Measurements from ENCODE around the gene JADE1.

The JADE1 gene

DNA sequence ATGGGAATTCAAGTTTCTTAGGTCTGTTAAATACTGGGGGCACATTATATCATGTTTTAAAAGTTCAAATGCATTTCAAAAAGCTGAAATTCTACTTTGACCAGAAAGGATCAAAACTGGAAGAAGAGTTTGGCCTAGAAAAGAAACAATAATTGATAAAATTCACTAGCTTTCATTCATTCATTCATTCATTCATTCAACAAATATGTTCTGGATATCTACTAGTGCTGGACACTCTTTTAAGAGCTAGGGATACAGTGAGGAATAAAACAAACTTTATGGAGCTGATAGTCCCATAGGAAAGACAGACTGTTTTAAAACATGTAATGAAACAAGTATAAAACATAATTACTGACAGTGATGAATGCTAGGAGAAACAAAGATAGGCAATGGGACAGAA is 106.0 kb downstream of the JADE1 start:
- no peaks in the 10 kb centered on the region for H3K36me3 ChIP-seq (ENCODE audit: control insufficient read depth, insufficient read depth, low read length)
- H3K27me3 ChIP-seq (ENCODE audit: control insufficient read depth, insufficient read depth, low read length) = no peaks in the 10 kb centered on the region
- no peak for DNase-seq (ENCODE audit: low read depth, low spot score)
- H3K9me3 ChIP-seq (ENCODE audit: control insufficient read depth, insufficient read depth, low read length) = no peaks in the 10 kb centered on the region
- no peak overlapping the region for H3K4me3 ChIP-seq (ENCODE audit: low read length)
- H3K27ac ChIP-seq (ENCODE audit: low read length) = no peak overlapping the region
- H3K4me1 ChIP-seq (ENCODE audit: control insufficient read depth, insufficient read depth, low read length) = no peaks in the 10 kb centered on the region

DNA sequence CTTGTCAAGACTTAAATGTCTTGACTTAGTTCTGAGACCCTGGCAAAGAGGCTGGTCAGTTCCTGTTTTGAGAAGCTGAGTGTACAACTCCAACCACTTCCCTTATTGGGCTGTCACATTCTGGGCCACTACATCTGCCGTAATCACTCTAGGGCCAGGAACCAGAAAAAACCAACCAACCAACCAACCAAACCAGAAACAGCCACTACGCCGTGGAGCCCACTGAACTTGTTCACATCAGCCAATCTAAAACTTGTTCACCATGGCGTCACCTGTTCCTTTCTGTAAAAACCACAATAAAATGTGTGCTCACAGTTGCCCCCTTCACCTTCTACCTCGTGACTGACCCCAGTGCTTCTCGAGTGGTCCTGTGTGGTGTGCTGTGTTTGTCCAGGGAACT is 107.3 kb downstream of the JADE1 start:
- no peak for DNase-seq (ENCODE audit: low read depth, low spot score)
- no CpG with 5 or more reads among the region's 6 CpGs for WGBS (ENCODE audit: insufficient coverage, insufficient read length)
- H3K36me3 ChIP-seq (ENCODE audit: control insufficient read depth, insufficient read depth, low read length) = no peaks in the 10 kb centered on the region
- H3K27ac ChIP-seq (ENCODE audit: low read length) = no peak overlapping the region
- H3K4me1 ChIP-seq (ENCODE audit: control insufficient read depth, insufficient read depth, low read length) = no peaks in the 10 kb centered on the region
- no peaks in the 10 kb centered on the region for H3K9me3 ChIP-seq (ENCODE audit: control insufficient read depth, insufficient read depth, low read length)
- no peaks in the 10 kb centered on the region for H3K27me3 ChIP-seq (ENCODE audit: control insufficient read depth, insufficient read depth, low read length)
- H3K4me3 ChIP-seq (ENCODE audit: low read length) = no peak overlapping the region

DNA sequence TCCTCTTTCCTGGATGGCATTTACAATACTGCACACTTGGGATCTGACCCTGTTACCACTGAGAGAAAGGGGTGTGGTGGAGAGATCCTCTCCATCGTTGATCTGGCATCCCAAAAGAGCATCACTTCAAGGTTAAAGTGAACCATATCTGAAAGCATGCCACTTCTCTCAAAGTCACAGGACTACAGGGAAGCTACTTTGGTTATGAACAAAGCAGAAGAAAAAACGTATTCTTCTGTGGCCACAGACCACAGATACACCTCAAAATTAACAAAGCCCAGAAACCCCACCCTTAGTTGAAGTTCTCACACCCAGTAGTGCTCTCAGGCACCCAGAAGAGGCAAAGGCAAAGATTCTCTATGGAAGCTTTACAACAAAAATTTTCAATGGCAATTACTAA is 108.3 kb downstream of the JADE1 start:
- Histone ChIP-seq H3K36me3 (ENCODE audit: control insufficient read depth, insufficient read depth, low read length) (no peaks in the 10 kb centered on the region), H3K4me1 (ENCODE audit: control insufficient read depth, insufficient read depth, low read length) (no peaks in the 10 kb centered on the region), H3K27ac (ENCODE audit: low read length) (no peak overlapping the region), H3K27me3 (ENCODE audit: control insufficient read depth, insufficient read depth, low read length) (no peaks in the 10 kb centered on the region), H3K9me3 (ENCODE audit: control insufficient read depth, insufficient read depth, low read length) (no peaks in the 10 kb centered on the region), H3K4me3 (ENCODE audit: low read length) (no peak overlapping the region)
- WGBS (ENCODE audit: insufficient coverage, insufficient read length) = no CpG with 5 or more reads among the region's 2 CpGs
- DNase-seq (ENCODE audit: low read depth, low spot score) = no peak

DNA sequence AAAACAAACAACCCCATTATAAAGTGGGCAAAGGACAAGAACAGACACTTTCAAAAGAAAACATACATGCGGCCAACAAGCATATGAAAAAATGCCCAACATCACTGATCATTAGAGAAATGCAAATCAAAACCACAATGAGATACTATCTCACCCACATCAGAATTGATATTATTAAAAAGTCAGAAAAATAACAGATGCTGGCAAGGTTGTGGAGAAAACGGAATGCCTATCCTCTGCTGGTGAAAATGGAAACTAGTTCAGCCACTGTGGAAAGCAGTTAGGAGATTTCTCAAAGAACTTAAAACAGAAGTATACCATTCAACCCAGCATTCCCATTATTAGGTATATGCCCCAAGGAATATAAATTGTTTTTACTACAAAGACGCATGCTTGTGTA is 112.5 kb downstream of the JADE1 start:
- no peaks in the 10 kb centered on the region for H3K9me3 ChIP-seq (ENCODE audit: control insufficient read depth, insufficient read depth, low read length)
- no peaks in the 10 kb centered on the region for H3K4me1 ChIP-seq (ENCODE audit: control insufficient read depth, insufficient read depth, low read length)
- H3K4me3 ChIP-seq (ENCODE audit: low read length) = no peak overlapping the region
- no peak for DNase-seq (ENCODE audit: low read depth, low spot score)
- no peak overlapping the region for H3K27ac ChIP-seq (ENCODE audit: low read length)
- no CpG with 5 or more reads among the region's 3 CpGs for WGBS (ENCODE audit: insufficient coverage, insufficient read length)
- H3K36me3 ChIP-seq (ENCODE audit: control insufficient read depth, insufficient read depth, low read length) = no peaks in the 10 kb centered on the region
- H3K27me3 ChIP-seq (ENCODE audit: control insufficient read depth, insufficient read depth, low read length) = no peaks in the 10 kb centered on the region
